NCI-H187 treated with DMSO at 0.1 percent for 48 hours (cell line): Measurements from ENCODE around the gene PSMC5.
"Not testable (repeated sequence)": the region's sequence is repeated elsewhere in the genome, so short reads cannot be mapped to it uniquely, and the experiment has no call there.

ENCODE experiments used
- DNase-seq: peaks from one replicate; lab custom pipeline; 2025; lab: John Stamatoyannopoulos, UW

PSMC5 gene

GRCh38 chr17:63827002-63827800, at the start of gene PSMC5, which contains the start of gene FTSJ3:
Gene PSMC5 (plus strand): TSS chr17:63827431. CDS start chr17:63827491, 60 bp downstream.
Gene FTSJ3 (minus strand): TSS chr17:63827663. CDS start chr17:63826902, 761 bp downstream.
- peak; percentile 89 for DNase-seq

GRCh38 chr17:63780507-63780906, 46.7 kb upstream of the PSMC5 start:
- no peak for DNase-seq

GRCh38 chr17:63780928-63781327, 46.3 kb upstream of the PSMC5 start:
- DNase-seq, result no peak

- DNase-seq, result no peak
These were observed 43.7 kb upstream of the PSMC5 start for GRCh38 chr17:63783522-63783921.

GRCh38 chr17:63785556-63785955, 41.7 kb upstream of the PSMC5 start:
- no peak for DNase-seq

GRCh38 chr17:63786117-63786516, 41.1 kb upstream of the PSMC5 start:
- DNase-seq, result no peak

GRCh38 chr17:63786971-63787711, 40.1 kb upstream of the PSMC5 start:
- no peak for DNase-seq

GRCh38 chr17:63790057-63790456, 37.2 kb upstream of the PSMC5 start:
- DNase-seq, result no peak

- no peak for DNase-seq
These were observed 35.0 kb upstream of the PSMC5 start for GRCh38 chr17:63792055-63792729.

- not testable (repeated sequence) for DNase-seq
These were observed 30.9 kb upstream of the PSMC5 start for GRCh38 chr17:63796375-63796774.

GRCh38 chr17:63798572-63799106, 28.6 kb upstream of the PSMC5 start:
- no peak for DNase-seq

- no peak for DNase-seq
These were observed 26.4 kb upstream of the PSMC5 start for GRCh38 chr17:63800783-63801182.

- DNase-seq, result no peak
These were observed 22.9 kb upstream of the PSMC5 start for GRCh38 chr17:63804328-63804727.

GRCh38 chr17:63805591-63805990, 21.6 kb upstream of the PSMC5 start:
- no peak for DNase-seq

GRCh38 chr17:63809970-63810369, 17.3 kb upstream of the PSMC5 start:
- no peak for DNase-seq

GRCh38 chr17:63816123-63816522, 11.1 kb upstream of the PSMC5 start:
- DNase-seq, result no peak

- DNase-seq, result no peak
These were observed 10.6 kb upstream of the PSMC5 start for GRCh38 chr17:63816669-63817068.

GRCh38 chr17:63817736-63818385, 9.4 kb upstream of the PSMC5 start:
- DNase-seq, result no peak

- no peak for DNase-seq
These were observed 8.1 kb upstream of the PSMC5 start for GRCh38 chr17:63819131-63819530.

- DNase-seq, result no peak
These were observed 7.4 kb upstream of the PSMC5 start for GRCh38 chr17:63819585-63820537.
